SK-N-MC (cell line): ENCODE results near the gene FEZ2.

ENCODE experiments used
- EZH2 ChIP-seq: fragments of 200-600 bp; sonication (generic); IDR thresholded peaks from one replicate; pipeline ENCODE4 v1.6.1; 2017; ENCODE audit warnings: antibody characterized with exemption
- FOXP2 ChIP-seq: optimal IDR thresholded peaks from 2 replicates; pipeline ENCODE3; 2011; ENCODE audit warnings: mild to moderate bottlenecking, moderate library complexity; ENCODE audit not compliant: insufficient read depth; ENCODE audit errors: extremely low read length, control extremely low read depth
- POLR2AphosphoS5 ChIP-seq: IDR thresholded peaks from 2 replicates; pipeline ENCODE4 v1.6.1; 2012; ENCODE audit warnings: mild to moderate bottlenecking, low read depth, low read length, borderline replicate concordance

- no peak for TF ChIP-seq EZH2
- no peak for TF ChIP-seq POLR2AphosphoS5
- TF ChIP-seq FOXP2 = no peak
Measured at GRCh38 chr2:36539631-36540030, 58.3 kb downstream of the FEZ2 start.
